NCI-H345 treated with DMSO at 0.1 percent for 48 hours (cell line): ENCODE results near the gene AKT3.

ENCODE experiments used
- DNase-seq: peaks from one replicate; lab custom pipeline; 2025; ENCODE audit not compliant: unreplicated experiment; lab: John Stamatoyannopoulos, UW

The AKT3 gene

DNA sequence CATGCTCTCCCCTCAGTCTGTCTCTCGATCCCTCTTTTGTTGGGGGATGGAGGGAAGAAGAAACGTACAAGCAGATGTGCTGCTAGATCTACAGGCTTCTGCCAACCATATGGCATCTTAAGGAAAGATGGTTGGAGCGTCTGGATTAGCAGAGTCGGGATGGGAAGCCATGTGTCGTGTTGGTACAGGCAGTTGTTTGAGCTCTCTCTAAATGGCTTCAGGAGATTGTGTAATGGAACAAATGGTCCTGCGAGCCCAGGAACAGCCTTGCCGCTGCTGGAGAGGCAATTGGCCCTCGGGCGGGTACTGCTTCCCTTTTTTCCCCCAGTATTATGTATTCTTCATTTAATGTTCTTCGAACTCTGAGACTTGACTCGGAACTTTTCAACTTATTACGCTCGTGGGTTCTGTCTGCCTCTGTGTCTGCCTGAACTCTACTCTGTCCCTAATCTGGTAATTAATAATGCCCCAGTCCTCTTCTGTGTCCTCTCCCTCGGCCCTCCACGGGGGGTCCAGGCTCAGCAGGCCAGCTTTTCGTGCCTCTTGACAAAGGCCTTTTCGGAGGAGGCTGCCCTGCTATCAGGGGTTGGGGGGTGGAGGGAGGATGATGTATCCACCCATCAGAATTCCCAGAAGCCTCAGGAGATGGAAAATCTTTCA is 378.9 kb downstream of the AKT3 start:
- no peak for DNase-seq

GRCh38 chr1:243470502-243470901 is 379.5 kb downstream of the AKT3 start:
- DNase-seq: no peak

DNA sequence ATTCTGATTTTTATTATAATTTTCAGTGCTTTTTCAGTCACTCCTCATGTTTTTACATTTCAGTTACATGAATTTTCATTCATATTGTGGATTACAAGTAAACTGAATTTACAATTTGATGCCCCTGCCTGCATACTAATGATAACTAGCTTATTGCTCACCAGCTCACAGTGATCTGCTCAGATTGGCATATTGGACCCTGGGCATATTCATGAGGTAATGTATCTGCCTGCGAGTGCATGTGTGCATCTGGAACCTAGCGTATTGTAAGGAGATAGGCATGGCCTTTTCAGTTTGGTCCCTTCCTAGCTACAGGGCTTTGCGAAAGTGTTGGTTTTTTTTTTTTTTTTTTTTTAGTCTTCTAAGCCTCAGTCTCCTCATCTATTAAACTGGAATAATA is 380.5 kb downstream of the AKT3 start:
- no peak for DNase-seq

DNA sequence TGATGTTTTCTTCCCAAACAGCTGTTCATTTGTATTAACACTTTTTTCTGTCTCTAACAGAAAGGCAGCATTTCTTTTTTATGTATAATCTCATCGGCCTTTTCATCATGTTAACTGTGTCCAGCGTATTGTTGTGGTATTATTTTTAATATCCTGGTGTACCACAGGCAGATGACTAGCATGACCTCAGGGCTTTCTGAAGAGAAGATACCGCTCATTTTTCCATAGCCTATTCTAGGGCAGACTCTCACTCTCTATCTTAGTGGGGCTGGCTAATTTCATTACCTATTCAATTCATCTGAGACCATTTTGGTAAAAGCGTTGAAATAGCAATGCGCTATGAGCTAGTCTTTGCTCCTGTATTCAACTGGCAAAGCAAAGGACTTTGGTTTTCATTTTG is 384.3 kb downstream of the AKT3 start:
- DNase-seq: no peak

GRCh38 chr1:243465081-243465480 is 385.0 kb downstream of the AKT3 start:
- DNase-seq: no peak

DNA sequence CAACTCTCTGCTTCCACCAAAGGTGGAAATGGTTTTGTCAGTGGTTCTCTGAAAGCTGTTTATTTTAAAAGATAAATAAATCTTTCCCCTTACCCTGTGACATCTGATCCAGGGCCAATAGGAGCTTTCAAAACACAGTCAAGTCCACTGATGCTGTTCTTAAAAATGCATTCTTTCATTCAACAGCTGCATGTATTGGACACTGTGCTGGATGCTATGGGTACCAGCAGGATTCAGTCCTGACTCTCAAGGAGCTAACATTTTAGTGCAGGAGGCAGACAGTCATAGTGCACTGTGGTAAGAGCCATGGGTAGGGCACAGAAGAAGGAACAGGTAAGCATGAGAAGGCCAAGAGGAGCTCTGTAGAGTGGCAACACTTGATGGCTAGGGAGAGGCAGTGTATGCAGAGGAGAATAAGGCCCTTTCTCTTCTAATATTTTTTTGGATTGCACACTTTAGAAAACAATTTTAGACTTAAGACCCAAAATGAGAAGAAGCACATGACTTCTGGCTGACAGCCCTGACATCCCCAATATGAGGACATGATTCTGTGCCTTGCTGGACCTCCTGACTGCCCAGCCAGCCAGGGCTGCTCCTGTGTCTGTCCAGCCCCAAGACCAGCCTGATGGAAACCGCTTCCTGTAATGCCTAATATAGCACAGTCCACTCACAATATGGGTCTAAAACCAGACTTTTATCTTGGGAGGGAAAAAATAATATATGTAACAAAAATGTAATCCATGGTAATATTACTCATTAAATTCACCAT is 386.9 kb downstream of the AKT3 start:
- no peak for DNase-seq

DNA sequence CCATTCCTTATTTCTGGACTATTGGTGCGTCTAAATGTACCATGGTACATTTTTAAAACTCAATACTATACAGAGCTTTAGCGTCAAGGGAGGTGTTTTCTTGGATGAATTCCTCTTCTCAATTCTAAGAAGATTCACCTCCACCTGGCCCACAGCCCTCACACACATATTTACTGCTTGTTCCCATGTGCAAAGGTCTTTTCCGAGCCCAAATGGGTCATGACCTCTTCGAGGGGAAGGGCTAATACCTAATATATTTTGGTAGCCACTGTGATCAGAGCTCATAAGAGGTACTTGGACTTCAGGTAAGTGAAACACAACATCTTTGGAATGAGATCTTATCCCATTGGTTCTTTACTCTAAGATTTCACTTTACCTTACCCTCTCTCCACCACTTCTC is 388.3 kb downstream of the AKT3 start:
- no peak for DNase-seq

- DNase-seq: no peak
Observed at GRCh38 chr1:243459059-243459458, 391.0 kb downstream of the AKT3 start.

- DNase-seq: no peak
Observed at GRCh38 chr1:243457363-243457982, 392.6 kb downstream of the AKT3 start.

DNA sequence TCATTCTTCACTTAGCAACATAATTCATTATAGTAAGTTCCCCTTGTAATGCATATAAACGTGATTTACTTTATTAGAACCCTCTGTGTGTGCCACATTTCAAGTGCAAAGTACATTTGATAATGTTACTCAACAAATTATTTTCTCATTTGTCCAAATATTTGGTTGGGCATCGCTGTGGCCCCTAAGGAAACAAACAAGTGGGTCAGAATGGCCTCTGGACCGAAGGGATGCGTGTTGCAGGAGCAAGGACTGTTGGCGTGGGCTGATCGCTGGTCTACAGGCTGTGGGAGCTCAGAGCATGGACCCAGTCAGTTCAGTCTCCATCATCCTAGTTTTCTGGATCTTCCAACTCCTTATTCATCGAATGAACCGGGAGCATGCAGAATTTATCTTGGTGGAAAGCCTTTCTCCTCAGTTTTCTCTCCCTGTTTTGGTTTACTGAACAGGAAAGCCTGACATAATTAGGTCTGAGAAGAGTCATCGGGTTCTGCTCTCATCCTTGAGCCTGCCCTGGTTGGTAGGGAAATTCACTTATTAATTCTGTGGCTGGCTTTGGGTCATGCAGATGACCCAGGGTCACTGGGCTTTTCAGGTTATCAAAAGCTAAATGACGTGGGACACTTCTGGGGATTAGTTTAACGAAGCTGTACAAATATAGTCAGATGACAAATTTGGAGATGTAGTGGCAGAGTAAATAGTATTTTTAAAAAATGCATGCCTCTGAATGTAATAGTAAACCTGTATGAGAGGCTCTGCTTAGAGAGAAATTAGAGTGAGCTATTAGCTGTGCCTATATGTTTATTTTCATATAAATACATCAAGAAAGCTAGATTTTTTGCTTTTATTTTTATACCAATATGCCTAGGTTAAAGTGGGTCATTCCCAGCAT is 394.0 kb downstream of the AKT3 start:
- DNase-seq: no peak

- no peak for DNase-seq
Observed at GRCh38 chr1:243454328-243454997, 395.6 kb downstream of the AKT3 start.

DNA sequence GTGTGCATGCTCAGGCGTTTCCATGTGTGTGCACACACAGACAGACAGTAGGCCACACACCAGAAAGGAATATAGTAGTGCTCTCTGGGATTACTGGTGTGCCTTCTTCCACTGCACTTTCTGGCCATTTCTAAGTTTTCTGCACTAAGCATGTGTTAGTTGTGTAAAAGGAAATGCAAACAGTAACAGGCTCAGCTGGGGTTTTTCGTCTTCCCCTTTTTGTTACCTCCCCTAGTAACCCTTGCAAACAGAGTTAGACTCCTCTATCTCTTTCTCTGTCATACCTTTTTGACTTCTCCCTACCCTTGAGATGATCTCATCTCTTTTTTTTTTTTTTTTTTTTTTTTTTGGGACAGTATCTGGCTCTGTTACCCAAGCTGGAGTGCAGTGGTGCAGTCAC is 398.0 kb downstream of the AKT3 start:
- no peak for DNase-seq

- no peak for DNase-seq
Observed at GRCh38 chr1:243449373-243449772, 400.7 kb downstream of the AKT3 start.

- DNase-seq: no peak
Observed at GRCh38 chr1:243447844-243448243, 402.2 kb downstream of the AKT3 start.

GRCh38 chr1:243447347-243447746 is 402.7 kb downstream of the AKT3 start:
- no peak for DNase-seq

GRCh38 chr1:243443557-243443956 is 406.5 kb downstream of the AKT3 start:
- DNase-seq: no peak

DNA sequence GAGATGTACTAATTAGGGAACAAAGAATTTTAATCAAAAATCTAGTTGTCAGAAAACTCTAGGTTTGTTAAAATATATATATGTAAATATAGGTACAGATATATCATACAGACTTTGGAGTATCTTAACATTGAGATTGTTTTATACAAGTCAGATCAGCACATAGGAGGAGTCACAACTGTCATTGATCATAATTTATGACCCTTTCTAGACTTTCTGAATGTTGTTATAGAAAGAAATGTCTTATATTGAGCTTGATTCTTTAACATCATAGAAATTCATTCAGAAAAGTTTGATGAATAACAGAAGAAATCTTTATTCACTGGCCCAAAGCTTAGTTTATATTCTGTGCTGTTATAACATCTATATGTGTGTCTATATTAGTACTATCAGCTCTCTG is 408.4 kb downstream of the AKT3 start:
- DNase-seq: no peak

- no peak for DNase-seq
Observed at GRCh38 chr1:243440406-243440805, 409.6 kb downstream of the AKT3 start.

DNA sequence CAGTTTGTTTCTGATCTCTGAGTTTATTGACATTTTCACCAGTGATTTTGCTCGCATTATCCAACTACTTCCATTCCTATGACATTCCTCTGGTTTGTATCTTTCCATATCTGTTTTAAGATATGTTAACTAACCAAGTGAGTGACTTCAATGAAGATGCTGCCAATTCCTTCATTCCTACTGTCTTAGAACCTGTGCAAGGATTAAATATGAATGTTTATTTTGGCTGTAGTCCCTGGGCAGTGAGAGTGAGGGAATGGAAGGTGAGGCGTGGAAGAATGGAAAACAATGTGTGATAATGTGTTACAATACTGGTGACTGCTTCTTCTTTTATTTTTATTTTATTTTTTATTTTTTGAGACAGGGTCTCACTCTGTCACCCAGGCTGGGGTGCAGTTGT is 411.2 kb downstream of the AKT3 start:
- no peak for DNase-seq
